ENCODE measurements around the gene OSCP1.
"Not testable (repeated sequence)": the region's sequence is repeated elsewhere in the genome, so short reads cannot be mapped to it uniquely, and the experiment has no call there.

The OSCP1 gene

DNA sequence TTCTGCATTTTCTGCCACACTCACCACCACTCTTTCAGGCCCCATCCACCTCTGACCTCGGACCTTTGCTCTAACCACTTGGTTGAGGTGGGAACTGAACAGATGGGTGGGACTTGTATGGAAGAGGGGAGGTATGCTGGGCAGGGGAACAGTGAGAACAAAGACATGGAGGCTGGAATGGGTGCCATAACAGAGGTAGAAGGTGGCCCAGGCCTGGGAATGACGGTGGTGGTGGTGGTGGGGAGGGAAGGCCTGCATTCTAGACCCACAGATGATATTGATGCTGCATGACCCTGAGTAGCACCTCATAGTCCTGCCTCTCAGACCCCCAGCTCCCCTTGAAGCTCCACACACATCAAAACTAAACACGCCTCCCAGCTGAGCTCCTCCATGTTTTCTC is 37.7 kb upstream of the OSCP1 start:
- Mint-ChIP-seq H3K4me1 (peaks cover 74% of the 10 kb centered on the region), H3K9me3 (peaks cover 4% of the 10 kb centered on the region), H3K27me3 (ENCODE audit: low read depth, poor library complexity) (peaks cover 3% of the 10 kb centered on the region), H3K27ac (no peak overlapping the region), H3K4me3 (no peak overlapping the region), H3K36me3 (ENCODE audit: low read depth) (no peaks in the 10 kb centered on the region)
- no peak for DNase-seq
- TF ChIP-seq, protein P1, sequence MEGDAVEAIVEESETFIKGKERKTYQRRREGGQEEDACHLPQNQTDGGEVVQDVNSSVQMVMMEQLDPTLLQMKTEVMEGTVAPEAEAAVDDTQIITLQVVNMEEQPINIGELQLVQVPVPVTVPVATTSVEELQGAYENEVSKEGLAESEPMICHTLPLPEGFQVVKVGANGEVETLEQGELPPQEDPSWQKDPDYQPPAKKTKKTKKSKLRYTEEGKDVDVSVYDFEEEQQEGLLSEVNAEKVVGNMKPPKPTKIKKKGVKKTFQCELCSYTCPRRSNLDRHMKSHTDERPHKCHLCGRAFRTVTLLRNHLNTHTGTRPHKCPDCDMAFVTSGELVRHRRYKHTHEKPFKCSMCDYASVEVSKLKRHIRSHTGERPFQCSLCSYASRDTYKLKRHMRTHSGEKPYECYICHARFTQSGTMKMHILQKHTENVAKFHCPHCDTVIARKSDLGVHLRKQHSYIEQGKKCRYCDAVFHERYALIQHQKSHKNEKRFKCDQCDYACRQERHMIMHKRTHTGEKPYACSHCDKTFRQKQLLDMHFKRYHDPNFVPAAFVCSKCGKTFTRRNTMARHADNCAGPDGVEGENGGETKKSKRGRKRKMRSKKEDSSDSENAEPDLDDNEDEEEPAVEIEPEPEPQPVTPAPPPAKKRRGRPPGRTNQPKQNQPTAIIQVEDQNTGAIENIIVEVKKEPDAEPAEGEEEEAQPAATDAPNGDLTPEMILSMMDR (IDR thresholded peaks at IDR 0.05), result no peak

DNA sequence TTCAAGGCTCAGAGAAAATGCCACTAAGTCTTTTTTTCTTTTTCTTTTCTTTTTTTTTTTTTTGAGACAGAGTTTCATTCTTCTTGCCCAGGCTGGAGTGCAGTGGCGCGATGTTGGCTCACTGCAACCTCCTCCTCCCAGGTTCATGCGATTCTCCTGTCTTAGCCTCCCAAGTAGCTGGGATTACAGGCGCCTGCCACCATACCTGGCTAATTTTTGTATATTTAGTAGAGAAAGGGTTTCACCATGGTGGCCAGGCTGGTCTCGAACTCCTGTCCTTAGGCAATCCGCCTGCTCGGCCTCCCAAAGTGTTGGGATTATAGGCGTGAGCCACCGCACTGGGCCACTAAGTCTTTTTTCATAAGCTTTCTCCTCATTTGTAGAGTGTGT is 37.1 kb upstream of the OSCP1 start:
- Mint-ChIP-seq H3K4me1 (peaks cover 80% of the 10 kb centered on the region), H3K27ac (peak overlapping the region; percentile 73)
- not testable (repeated sequence) for H3K27me3 Mint-ChIP-seq (ENCODE audit: low read depth, poor library complexity); H3K9me3 Mint-ChIP-seq; H3K36me3 Mint-ChIP-seq (ENCODE audit: low read depth); H3K4me3 Mint-ChIP-seq; DNase-seq

DNA sequence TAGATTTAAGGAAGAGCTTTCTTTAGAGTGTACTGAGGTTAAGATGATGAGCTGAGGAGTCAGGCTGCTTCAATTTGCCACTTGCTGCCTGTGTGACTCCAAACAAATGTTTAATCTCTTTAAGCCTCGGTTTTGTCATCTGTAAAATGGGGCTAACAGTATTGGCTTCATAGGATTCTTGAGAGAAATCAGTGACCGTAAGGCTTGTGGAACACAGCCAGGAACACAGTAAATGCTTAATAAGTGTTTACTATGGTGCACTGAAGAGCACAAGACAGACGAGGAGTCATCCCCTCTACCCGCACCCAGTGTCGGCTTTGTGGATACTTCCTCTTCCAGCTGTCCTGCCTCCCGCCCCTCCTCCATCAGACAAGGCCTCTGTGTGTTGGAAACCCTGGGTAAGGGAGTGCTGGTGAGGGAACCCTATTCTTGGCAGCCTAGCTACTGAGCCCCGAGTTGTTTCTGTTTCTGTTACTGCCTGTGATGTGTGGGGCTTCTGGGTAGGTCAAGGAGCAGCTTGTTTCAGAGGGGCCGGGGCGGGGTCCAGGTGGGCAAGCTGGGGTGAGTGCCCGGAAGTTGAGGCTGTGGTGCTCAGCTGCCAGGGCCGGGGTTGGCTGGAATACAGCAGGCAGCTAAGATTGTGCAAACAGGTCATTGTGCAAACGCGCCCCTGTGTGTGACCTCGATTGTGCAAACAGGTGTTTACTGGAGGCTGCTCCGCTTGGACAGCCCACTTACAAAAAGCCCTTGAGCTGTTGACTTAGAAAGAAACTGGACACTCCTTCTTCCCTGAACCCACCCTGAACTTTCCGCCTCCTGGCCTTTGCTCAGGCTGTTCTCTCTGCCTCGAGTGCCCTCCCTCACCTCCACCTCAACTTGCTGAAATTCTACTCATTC is 36.4 kb upstream of the OSCP1 start:
- Mint-ChIP-seq H3K27me3 (ENCODE audit: low read depth, poor library complexity) (peaks cover 3% of the 10 kb centered on the region), H3K4me3 (no peak overlapping the region), H3K9me3 (peaks cover 4% of the 10 kb centered on the region), H3K4me1 (peaks cover 86% of the 10 kb centered on the region), H3K27ac (peak overlapping the region; percentile 73), H3K36me3 (ENCODE audit: low read depth) (no peaks in the 10 kb centered on the region)
- DNase-seq, result no peak
- TF ChIP-seq, protein P1 (IDR thresholded peaks at IDR 0.05), result no peak

DNA sequence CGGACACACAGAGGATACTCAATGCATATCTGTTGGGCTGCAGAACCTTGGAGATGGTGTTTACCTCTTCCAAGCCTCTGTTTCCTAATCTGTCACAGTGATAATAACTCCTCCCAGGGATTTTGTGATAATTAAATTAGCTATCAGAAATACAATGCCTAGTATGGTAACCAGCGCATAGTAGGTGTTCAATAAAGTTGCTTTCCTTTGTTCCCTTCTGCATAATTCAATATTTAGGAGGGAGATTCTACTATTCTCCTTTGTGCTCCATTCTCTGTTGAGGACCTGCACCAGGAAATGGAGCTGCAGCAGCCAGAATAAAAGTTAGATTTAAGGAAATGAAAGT is 35.8 kb upstream of the OSCP1 start:
- H3K9me3 Mint-ChIP-seq, result peaks cover 4% of the 10 kb centered on the region
- peaks cover 89% of the 10 kb centered on the region for H3K4me1 Mint-ChIP-seq
- TF ChIP-seq, protein P1 (IDR thresholded peaks at IDR 0.05), result no peak
- peaks cover 3% of the 10 kb centered on the region for H3K27me3 Mint-ChIP-seq (ENCODE audit: low read depth, poor library complexity)
- H3K27ac Mint-ChIP-seq, result no peak overlapping the region
- no peak for DNase-seq
- H3K36me3 Mint-ChIP-seq (ENCODE audit: low read depth), result no peaks in the 10 kb centered on the region
- no peak overlapping the region for H3K4me3 Mint-ChIP-seq

DNA sequence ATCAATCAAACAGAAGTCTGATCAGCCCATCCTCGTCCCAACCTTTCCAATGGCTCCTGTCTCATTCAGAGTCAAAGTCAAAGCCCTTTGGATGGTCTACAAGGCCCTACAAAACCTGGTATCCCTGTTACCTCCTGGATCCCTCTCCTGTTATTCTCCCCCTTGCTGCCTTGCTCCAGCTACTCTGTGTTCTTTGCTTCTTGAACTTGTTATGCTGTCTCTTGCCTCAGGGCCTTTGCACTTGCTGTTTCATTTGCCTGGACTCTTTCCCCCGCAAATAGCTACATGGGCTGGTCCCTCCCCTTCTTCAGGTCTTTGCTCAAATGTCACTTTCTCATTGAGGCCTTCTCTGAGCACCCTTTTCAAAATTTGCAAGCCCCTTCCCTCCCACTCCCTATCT is 33.8 kb upstream of the OSCP1 start:
- no peaks in the 10 kb centered on the region for H3K36me3 Mint-ChIP-seq (ENCODE audit: low read depth)

DNA sequence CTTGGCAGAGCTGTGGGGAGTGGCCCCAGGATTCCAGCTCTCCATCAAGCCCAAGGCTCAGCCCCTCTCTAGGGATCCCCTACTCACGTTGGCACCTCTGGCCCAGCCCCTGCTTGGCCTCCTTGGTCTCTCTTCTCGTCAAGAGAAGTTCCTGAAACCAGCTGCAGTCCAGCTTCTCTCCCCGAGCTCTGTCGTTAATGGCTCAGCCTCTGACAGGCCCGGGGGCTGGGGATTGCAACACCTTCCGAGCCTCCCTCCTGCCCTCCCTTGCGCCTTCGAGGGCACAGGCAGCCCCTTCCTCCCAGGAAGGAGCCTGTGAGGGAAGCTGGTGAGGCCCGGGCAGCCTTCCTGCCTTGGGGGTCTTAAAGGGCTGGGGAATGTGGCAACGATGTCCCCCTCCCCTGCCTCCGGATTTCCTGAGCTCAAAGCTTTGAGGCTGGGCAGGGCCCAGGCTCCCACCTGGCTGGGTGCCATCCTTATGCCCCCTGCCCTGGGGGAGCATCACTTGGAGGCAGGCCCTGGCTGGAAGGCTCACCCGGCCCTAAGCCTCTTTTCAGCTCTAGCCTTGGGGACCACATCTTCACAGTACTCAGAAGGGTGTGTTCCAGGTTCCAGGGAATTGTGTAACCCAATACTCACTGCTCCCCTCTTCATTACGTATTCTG is 32.6 kb upstream of the OSCP1 start, which contains the start of gene CSF3R:
CSF3R (minus strand) TSS at position 190 of the 665 bp plus-strand sequence. CDS start 3,417 bp downstream, outside the sequence.
- DNase-seq, result no peak
- Mint-ChIP-seq H3K27me3 (ENCODE audit: low read depth, poor library complexity) (peaks cover 19% of the 10 kb centered on the region), H3K9me3 (peaks cover 4% of the 10 kb centered on the region), H3K27ac (peak within 1 kb of the TSS; percentile 77), H3K4me1 (peaks cover 65% of the 10 kb centered on the region), H3K4me3 (peak within 1 kb of the TSS; percentile 56), H3K36me3 (ENCODE audit: low read depth) (no peaks in the 10 kb centered on the region)
- TF ChIP-seq, protein P1 (IDR thresholded peaks at IDR 0.05), result no peak

More for the DNA sequence above, 33.8 kb upstream of the OSCP1 start:
- H3K4me1 Mint-ChIP-seq, result peaks cover 77% of the 10 kb centered on the region
- peak overlapping the region; percentile 81 for H3K27ac Mint-ChIP-seq
- H3K9me3 Mint-ChIP-seq, result peaks cover 4% of the 10 kb centered on the region
- no peak overlapping the region for H3K4me3 Mint-ChIP-seq
- no peak for DNase-seq
- peaks cover 13% of the 10 kb centered on the region for H3K27me3 Mint-ChIP-seq (ENCODE audit: low read depth, poor library complexity)
- TF ChIP-seq, protein P1 (IDR thresholded peaks at IDR 0.05), result no peak
